Astrocyte of the spinal cord (primary cell): ENCODE results near the gene EPB41L1.

Experiments
- DNase-seq: peaks from one replicate; pipeline ENCODE4 v3.0.0; 2011; ENCODE audit warnings: low read depth, low spot score
- H3K4me3 ChIP-seq: 2 replicates; pipeline ENCODE4 v1.5.1; 2011; ENCODE audit warnings: low read depth, mild to moderate bottlenecking, low read length, moderate library complexity
- CTCF ChIP-seq: IDR thresholded peaks from 2 replicates; pipeline ENCODE4 v1.5.1; 2012; ENCODE audit warnings: low read depth, mild to moderate bottlenecking, low read length, inconsistent platforms
- in situ Hi-C: cut with HindIII; loops from 2 replicates; pipeline ENCODE4 v1.10.0; 2017; ENCODE audit warnings: low sequenced_read_pairs

EPB41L1 gene

GRCh38 chr20:36210436-36211021 is 56.0 kb downstream of the EPB41L1 start:
- in situ Hi-C loops = no loop called here
- peak; percentile 10 for TF ChIP-seq CTCF
- H3K4me3 ChIP-seq = no peak overlapping the region
- DNase-seq = no peak

GRCh38 chr20:36213362-36213761 is 58.8 kb downstream of the EPB41L1 start:
- TF ChIP-seq CTCF = no peak
- in situ Hi-C loops = no loop called here
- no peak overlapping the region for H3K4me3 ChIP-seq
- no peak for DNase-seq

- no peak overlapping the region for H3K4me3 ChIP-seq
- in situ Hi-C loops = no loop called here
- peak; percentile 76 for TF ChIP-seq CTCF
- peak; percentile 25 for DNase-seq
These were observed 60.2 kb downstream of the EPB41L1 start for GRCh38 chr20:36214684-36215256.

GRCh38 chr20:36215778-36216177 is 61.2 kb downstream of the EPB41L1 start:
- no peak for TF ChIP-seq CTCF

GRCh38 chr20:36216314-36217025 is 61.9 kb downstream of the EPB41L1 start:
- TF ChIP-seq CTCF = no peak
- H3K4me3 ChIP-seq = no peak overlapping the region
- in situ Hi-C loops = no loop called here
- no peak for DNase-seq

More at GRCh38 chr20:36215778-36216177, 61.2 kb downstream of the EPB41L1 start:
- DNase-seq = no peak
- in situ Hi-C loops = no loop called here
- no peak overlapping the region for H3K4me3 ChIP-seq

GRCh38 chr20:36217226-36217625 is 62.7 kb downstream of the EPB41L1 start:
- in situ Hi-C loops = no loop called here
- TF ChIP-seq CTCF = peak; percentile 2
- DNase-seq = no peak

More at GRCh38 chr20:36217226-36217625, 62.7 kb downstream of the EPB41L1 start:
- no peak overlapping the region for H3K4me3 ChIP-seq
